Common myeloid progenitor, CD34-positive (primary cell): Measurements from ENCODE around the gene ST14.

ENCODE experiments used
- CTCF ChIA-PET: fragments of 350-600 bp; sonication (Branson Sonifier 250); formaldehyde crosslinking; loops from one replicate; lab custom pipeline; 2021; ENCODE audit warnings: antibody characterized with exemption; lab: Charles Lee
- POLR2A ChIA-PET: fragments of 350-600 bp; sonication (Branson Sonifier 250); formaldehyde crosslinking; loops from one replicate; lab custom pipeline; 2021; ENCODE audit warnings: antibody characterized with exemption; lab: Charles Lee
- DNase-seq, 3 donors: peaks; one replicate each; pipeline versions ENCODE4 v3.0.0 to v3.0.0-alpha.2; 2013
- H3K27ac ChIP-seq, 2 experiments: 1 replicate in 1 of 2; 2 replicates in 1 of 2; pipeline ENCODE4 v1.7.0; 2013; ENCODE audit warnings: inconsistent platforms in 2 of 2, low read length in 2 of 2, mild to moderate bottlenecking in 2 of 2, low read depth in 1 of 2, moderate library complexity in 1 of 2; ENCODE audit not compliant: severe bottlenecking in 2 of 2, insufficient read depth in 1 of 2, poor library complexity in 1 of 2
- H3K27me3 ChIP-seq, 5 experiments: replicated peaks in 2 of 5; 1 replicate in 3 of 5; 2 replicates in 2 of 5; pipeline versions ENCODE4 v1.6.1 to v1.7.0; 2013; ENCODE audit warnings: low read length in 4 of 5, mild to moderate bottlenecking in 2 of 5, moderate library complexity in 2 of 5, inconsistent platforms in 1 of 5; ENCODE audit not compliant: insufficient read depth in 5 of 5, control insufficient read depth in 4 of 5
- H3K36me3 ChIP-seq, 4 experiments: 1 replicate in 2 of 4; 2 replicates in 2 of 4; pipeline versions ENCODE4 v1.6.1 to v1.7.0; 2013; ENCODE audit warnings: low read length in 3 of 4, control low read depth in 1 of 4, mild to moderate bottlenecking in 1 of 4; ENCODE audit not compliant: control insufficient read depth in 4 of 4, insufficient read depth in 4 of 4
- H3K4me1 ChIP-seq, 4 experiments: 1 replicate in 3 of 4; 2 replicates in 1 of 4; pipeline versions ENCODE4 v1.6.1 to v1.7.1; 2013; ENCODE audit warnings: low read length in 3 of 4, mild to moderate bottlenecking in 3 of 4, control low read depth in 1 of 4, inconsistent platforms in 1 of 4, moderate library complexity in 1 of 4; ENCODE audit not compliant: control insufficient read depth in 4 of 4, insufficient read depth in 4 of 4; ENCODE audit errors: control extremely low read depth in 1 of 4
- H3K4me3 ChIP-seq, 7 experiments: 1 replicate in 4 of 7; 2 replicates in 3 of 7; pipeline versions ENCODE4 v1.5.1 to v1.7.0; 2013; ENCODE audit warnings: mild to moderate bottlenecking in 7 of 7, low read length in 6 of 7, moderate library complexity in 6 of 7, inconsistent platforms in 2 of 7, low read depth in 2 of 7, control low read depth in 1 of 7; ENCODE audit not compliant: insufficient read depth in 4 of 7, control insufficient read depth in 1 of 7; ENCODE audit errors: extremely low read depth in 1 of 7
- H3K9me3 ChIP-seq, 5 experiments: 1 replicate in 4 of 5; 2 replicates in 1 of 5; pipeline versions ENCODE4 v1.6.1 to v1.7.1; 2013; ENCODE audit warnings: low read length in 4 of 5, mild to moderate bottlenecking in 2 of 5, inconsistent platforms in 1 of 5, low read depth in 1 of 5, moderate library complexity in 1 of 5; ENCODE audit not compliant: control insufficient read depth in 4 of 5, insufficient read depth in 2 of 5; ENCODE audit errors: control extremely low read depth in 1 of 5
- WGBS: methylation state at CpG from one replicate; pipeline ENCODE4 v1.1.5; 2013; ENCODE audit not compliant: insufficient coverage; 5-methylcytosine and 5-hydroxymethylcytosine counted together

The ST14 gene

GRCh38 chr11:130204703-130205095 is 45.1 kb downstream of the ST14 start:
- Histone ChIP-seq H3K9me3 (peaks cover 0 to 4% (median 0%) of the 10 kb centered on the region in 5 experiments), H3K36me3 (no peaks in the 10 kb centered on the region), H3K27me3 (no peaks in the 10 kb centered on the region), H3K4me3 (no peak overlapping the region), H3K27ac (no peak overlapping the region), H3K4me1 (no peaks in the 10 kb centered on the region)
- WGBS: 97% methylated on average over 6 of the region's 11 CpGs
- ChIA-PET CTCF (interaction anchor here (1.3 kb wide), 1 partner anchor 11 kb away, joined by 4 read pairs; no protein-coding TSS in a partner anchor), POLR2A (no interaction called here)
- no peak for DNase-seq

DNA sequence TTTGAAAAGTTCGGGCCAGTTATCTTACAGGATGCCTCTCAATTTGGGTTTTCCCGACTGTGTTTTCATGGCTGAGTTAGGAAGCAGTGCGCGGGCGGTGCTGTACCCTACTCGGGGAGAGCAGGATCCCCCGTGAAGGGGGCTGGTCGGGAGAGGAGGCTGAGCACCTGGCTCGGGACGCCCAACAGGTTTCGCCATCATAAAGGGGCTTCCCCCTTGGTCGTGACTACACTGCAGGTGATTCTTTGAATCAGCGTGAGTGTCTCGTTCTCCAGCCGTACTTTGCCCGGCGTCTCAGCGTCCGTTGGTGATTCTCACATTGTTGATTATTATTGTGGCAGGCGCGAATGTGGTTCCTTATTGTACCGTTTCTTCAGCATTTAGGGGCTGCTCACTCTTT is 46.6 kb downstream of the ST14 start:
- no peak overlapping the region for H3K4me3 ChIP-seq
- no peak overlapping the region for H3K27ac ChIP-seq
- ChIA-PET CTCF (interaction anchor here (0.6 kb wide), 1 partner anchor 688 kb away, joined by 4 read pairs; no protein-coding TSS in a partner anchor), POLR2A (no interaction called here)
- H3K9me3 ChIP-seq: peaks cover 0 to 4% (median 0%) of the 10 kb centered on the region in 5 experiments
- WGBS: 96% methylated on average over 22 of the region's 22 CpGs
- H3K4me1 ChIP-seq: no peaks in the 10 kb centered on the region
- no peak for DNase-seq
- H3K36me3 ChIP-seq: no peaks in the 10 kb centered on the region
- no peaks in the 10 kb centered on the region for H3K27me3 ChIP-seq

DNA sequence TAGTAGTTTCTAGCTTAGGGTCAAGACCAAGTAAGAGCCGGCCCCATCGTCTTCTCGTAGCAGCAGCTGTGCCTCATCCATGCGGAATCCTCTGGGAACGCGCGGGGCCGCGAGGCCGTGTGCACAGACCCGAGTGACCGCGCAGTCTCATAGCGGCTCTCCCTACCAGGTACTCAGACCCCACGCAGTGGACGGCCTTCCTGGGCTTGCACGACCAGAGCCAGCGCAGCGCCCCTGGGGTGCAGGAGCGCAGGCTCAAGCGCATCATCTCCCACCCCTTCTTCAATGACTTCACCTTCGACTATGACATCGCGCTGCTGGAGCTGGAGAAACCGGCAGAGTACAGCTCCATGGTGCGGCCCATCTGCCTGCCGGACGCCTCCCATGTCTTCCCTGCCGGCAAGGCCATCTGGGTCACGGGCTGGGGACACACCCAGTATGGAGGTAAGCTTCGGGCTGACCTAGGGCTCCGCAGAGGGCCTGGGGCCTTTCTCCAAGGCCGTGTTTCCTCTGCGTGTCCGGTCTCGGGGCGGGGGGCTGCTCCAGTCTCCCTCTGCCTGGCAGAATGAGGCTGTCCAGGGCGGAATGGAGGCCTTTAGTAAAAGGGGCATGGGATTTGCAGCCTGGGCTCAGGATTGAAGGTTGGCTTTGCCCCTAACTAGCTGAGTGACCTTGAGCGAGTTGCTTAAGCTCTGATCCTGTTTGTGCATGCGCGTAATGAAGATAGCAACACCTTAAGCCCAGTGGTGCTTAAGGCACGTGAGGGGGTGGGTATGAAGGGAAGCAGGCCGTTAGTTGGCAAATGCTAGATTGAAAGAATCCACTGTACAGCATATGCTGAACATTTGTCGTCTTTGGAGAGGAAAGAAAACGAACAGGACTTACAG is 48.9 kb downstream of the ST14 start:
- no peak for DNase-seq
- Histone ChIP-seq H3K27ac (no peak overlapping the region), H3K36me3 (no peaks in the 10 kb centered on the region), H3K9me3 (no peaks in the 10 kb centered on the region), H3K4me1 (peaks cover 0 to 3% (median 1%) of the 10 kb centered on the region in 4 experiments), H3K4me3 (no peak overlapping the region), H3K27me3 (peaks cover 0 to 5% (median 0%) of the 10 kb centered on the region in 5 experiments)
- CTCF ChIA-PET: interaction anchor here (0.8 to 1.0 kb wide), 3 partner anchors 162 to 654 kb away, joined by 3 read pairs; no protein-coding TSS in a partner anchor
- WGBS: 95% methylated on average over 44 of the region's 45 CpGs
- POLR2A ChIA-PET: no interaction called here

GRCh38 chr11:130209128-130209932 is 49.7 kb downstream of the ST14 start:
- 94% methylated on average over 42 of the region's 53 CpGs for WGBS
- Histone ChIP-seq H3K9me3 (no peaks in the 10 kb centered on the region), H3K4me1 (peaks cover 0 to 3% (median 1%) of the 10 kb centered on the region in 4 experiments), H3K36me3 (no peaks in the 10 kb centered on the region), H3K27ac (no peak overlapping the region), H3K4me3 (no peak overlapping the region), H3K27me3 (peaks cover 0 to 5% (median 0%) of the 10 kb centered on the region in 5 experiments)
- ChIA-PET POLR2A (no interaction called here), CTCF (interaction anchor here (0.8 to 1.4 kb wide), 4 partner anchors 222 to 653 kb away, joined by 3 to 6 read pairs (median 4); no protein-coding TSS in a partner anchor)
- DNase-seq: no peak

DNA sequence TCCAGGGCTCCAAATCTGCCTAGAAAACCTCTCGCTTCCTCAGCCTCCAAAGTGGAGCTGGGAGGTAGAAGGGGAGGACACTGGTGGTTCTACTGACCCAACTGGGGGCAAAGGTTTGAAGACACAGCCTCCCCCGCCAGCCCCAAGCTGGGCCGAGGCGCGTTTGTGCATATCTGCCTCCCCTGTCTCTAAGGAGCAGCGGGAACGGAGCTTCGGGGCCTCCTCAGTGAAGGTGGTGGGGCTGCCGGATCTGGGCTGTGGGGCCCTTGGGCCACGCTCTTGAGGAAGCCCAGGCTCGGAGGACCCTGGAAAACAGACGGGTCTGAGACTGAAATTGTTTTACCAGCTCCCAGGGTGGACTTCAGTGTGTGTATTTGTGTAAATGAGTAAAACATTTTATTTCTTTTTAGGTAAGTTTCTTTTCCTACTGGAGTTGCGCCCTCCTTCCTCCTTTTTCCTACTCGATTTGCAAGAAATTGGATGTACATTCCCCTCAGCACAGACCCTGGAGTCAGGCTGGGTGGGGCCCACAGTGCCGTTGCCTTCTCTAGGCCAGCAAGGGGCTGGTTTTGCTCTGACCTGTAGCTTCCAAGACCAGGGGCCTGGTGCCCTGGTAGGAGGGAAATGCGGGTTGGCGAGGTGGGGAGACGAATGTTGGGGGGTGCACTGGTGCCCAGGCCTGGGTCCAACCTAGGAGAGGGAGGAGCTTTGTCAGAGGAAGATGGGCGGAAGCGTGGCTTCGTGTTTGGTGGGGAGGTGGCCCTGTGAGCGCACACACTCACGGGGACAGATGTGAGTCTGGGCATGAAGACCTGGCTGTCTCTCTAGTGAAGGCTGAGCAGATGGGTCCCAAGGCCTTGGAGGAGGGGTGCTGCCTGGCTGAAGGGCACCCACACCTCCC is 50.6 kb downstream of the ST14 start:
- Histone ChIP-seq H3K36me3 (no peaks in the 10 kb centered on the region), H3K4me3 (no peak overlapping the region), H3K9me3 (no peaks in the 10 kb centered on the region), H3K4me1 (peaks cover 0 to 3% (median 1%) of the 10 kb centered on the region in 4 experiments), H3K27ac (no peak overlapping the region), H3K27me3 (peaks cover 0 to 5% (median 0%) of the 10 kb centered on the region in 5 experiments)
- CTCF ChIA-PET: interaction anchor here (1.1 to 1.6 kb wide), 4 partner anchors 10 to 684 kb away, joined by 3 to 6 read pairs (median 4); no protein-coding TSS in a partner anchor
- no peak for DNase-seq
- POLR2A ChIA-PET: no interaction called here
- WGBS: 93% methylated on average over 21 of the region's 23 CpGs

DNA sequence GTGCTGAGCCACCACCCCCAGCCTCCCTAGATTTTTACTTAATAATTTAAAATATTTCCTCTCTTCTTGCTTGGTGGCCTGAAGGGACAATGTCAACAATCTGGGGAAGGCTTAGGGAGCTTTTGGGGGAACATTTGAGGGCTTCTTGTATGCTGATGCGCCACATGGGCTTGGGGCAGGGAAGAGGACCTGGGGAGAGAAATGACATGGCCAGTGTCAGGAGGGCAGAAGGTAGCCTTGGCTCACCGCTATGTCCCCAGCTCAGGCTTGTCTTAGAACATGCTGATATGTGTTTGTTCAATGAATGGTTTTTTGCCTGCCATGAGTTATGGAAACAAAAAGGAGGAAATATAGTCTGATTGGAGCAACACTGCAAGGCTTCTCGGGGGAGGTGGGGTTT is 51.6 kb downstream of the ST14 start:
- Histone ChIP-seq H3K4me3 (no peak overlapping the region), H3K36me3 (no peaks in the 10 kb centered on the region), H3K9me3 (no peaks in the 10 kb centered on the region), H3K27ac (no peak overlapping the region), H3K27me3 (peaks cover 0 to 6% (median 0%) of the 10 kb centered on the region in 5 experiments), H3K4me1 (peaks cover 0 to 3% (median 1%) of the 10 kb centered on the region in 4 experiments)
- 100% methylated on average over 3 of the region's 3 CpGs for WGBS
- ChIA-PET POLR2A (no interaction called here), CTCF (interaction anchor here (0.6 to 2.0 kb wide), 5 partner anchors 10 to 683 kb away, joined by 3 to 5 read pairs (median 4); no protein-coding TSS in a partner anchor)
- DNase-seq: no peak
